Stimulated activated CD4-positive, alpha-beta T cell treated with anti-CD3 and anti-CD28 coated beads, Interleukin-4, amount 100 ng/mL, for 24 hours (primary cell): Measurements from ENCODE around the gene CFAP119.

Source experiments
- DNase-seq: peaks from one replicate; pipeline ENCODE4 v3.0.0-alpha.2; 2020

The CFAP119 gene

GRCh38 chr16:30738984-30739951 lies 22.6 kb downstream of the CFAP119 start:
- DNase-seq = no peak

- no peak for DNase-seq
Measured at GRCh38 chr16:30737794-30738648, 23.8 kb downstream of the CFAP119 start.

- no peak for DNase-seq
Measured at GRCh38 chr16:30736995-30737793, 24.7 kb downstream of the CFAP119 start.

- no peak for DNase-seq
Measured at GRCh38 chr16:30731411-30731810, 30.5 kb downstream of the CFAP119 start.

- no peak for DNase-seq
Measured at GRCh38 chr16:30728899-30729672, 32.8 kb downstream of the CFAP119 start.

- DNase-seq = no peak
Measured at GRCh38 chr16:30728321-30728720, 33.5 kb downstream of the CFAP119 start.

GRCh38 chr16:30725418-30725792 lies 36.5 kb downstream of the CFAP119 start:
- DNase-seq = no peak

- DNase-seq = no peak
Measured at GRCh38 chr16:30724641-30725417, 37.0 kb downstream of the CFAP119 start.

GRCh38 chr16:30723725-30724355 lies 38.0 kb downstream of the CFAP119 start:
- DNase-seq = no peak

- no peak for DNase-seq
Measured at GRCh38 chr16:30722916-30723315, 38.9 kb downstream of the CFAP119 start.

GRCh38 chr16:30722443-30722842 lies 39.4 kb downstream of the CFAP119 start:
- no peak for DNase-seq

- no peak for DNase-seq
Measured at GRCh38 chr16:30721606-30722005, 40.3 kb downstream of the CFAP119 start.

GRCh38 chr16:30721167-30721566 lies 40.7 kb downstream of the CFAP119 start:
- DNase-seq = no peak

- no peak for DNase-seq
Measured at GRCh38 chr16:30720694-30721093, 41.2 kb downstream of the CFAP119 start.

GRCh38 chr16:30720086-30720485 lies 41.8 kb downstream of the CFAP119 start:
- no peak for DNase-seq

- peak; percentile 57 for DNase-seq
Measured at GRCh38 chr16:30715750-30716445, 46.0 kb downstream of the CFAP119 start.

GRCh38 chr16:30711712-30712111 lies 50.1 kb downstream of the CFAP119 start:
- DNase-seq = no peak

GRCh38 chr16:30710971-30711370 lies 50.9 kb downstream of the CFAP119 start:
- DNase-seq = no peak
